ENCODE measurements around the gene CYP2B6.

DNA sequence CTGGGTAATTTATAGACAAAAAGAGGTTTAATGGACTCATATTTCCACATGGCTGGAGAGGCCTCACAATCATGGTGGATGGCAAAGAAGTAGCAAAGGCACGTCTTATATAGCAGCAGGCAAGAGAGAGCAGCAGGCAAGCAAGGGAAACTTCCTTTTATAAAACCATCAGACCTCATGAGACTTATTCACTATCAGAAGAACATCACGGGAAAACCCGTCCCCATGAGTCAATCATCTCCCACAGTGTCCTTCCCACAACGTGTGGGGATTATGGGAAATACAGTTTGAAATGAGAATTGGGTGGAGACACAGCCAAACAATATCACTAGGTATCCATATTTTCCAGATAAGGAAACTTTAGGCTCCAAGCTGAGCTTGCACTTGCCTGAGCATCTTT is 9.5 kb upstream of the CYP2B6 start:
- TF ChIP-seq CTCF (IDR thresholded peaks at IDR 0.05; ENCODE audit: low read depth, low read length, poor library complexity, severe bottlenecking) (no peak), EZH2phosphoT487 (IDR thresholded peaks at IDR 0.05; ENCODE audit: borderline replicate concordance, low read length) (no peak)
